Measurements from ENCODE around the gene RALGDS.

DNA sequence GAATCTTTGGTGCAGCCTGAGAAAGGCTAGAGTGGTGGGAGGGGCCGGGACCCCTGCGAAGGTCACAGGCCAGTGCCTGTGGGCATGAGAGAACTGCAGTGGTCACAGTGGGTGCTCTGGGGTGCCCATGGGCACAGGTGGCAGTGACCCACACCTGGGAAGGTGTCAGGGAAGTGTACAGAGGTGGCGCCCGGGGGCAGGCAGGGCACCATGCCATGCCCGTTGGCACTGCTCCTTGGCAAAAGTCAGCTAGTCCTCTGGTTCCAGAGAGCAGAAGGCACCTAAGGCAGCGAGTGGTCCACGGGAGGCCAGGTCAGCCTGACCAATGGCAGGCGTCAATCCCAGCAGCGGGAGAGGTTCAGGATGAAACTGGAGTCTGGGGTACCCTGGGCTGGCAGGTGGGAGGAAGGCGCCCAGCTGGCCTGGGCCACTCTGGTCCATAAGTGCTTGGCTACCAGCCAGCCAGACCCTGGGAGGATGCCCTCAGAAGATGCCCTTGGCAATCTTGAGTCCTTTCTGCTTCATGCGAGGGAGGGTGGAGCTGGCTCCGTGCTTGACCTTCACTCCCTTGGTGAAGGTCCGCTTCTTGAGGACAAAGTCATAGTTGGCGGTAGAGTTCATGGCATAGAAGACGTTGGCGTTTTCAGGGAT is 22.8 kb downstream of the RALGDS start:
- no peak for TF ChIP-seq EZH2 (IDR thresholded peaks at IDR 0.05; ENCODE audit: low read length)
- TF ChIP-seq, protein P1, sequence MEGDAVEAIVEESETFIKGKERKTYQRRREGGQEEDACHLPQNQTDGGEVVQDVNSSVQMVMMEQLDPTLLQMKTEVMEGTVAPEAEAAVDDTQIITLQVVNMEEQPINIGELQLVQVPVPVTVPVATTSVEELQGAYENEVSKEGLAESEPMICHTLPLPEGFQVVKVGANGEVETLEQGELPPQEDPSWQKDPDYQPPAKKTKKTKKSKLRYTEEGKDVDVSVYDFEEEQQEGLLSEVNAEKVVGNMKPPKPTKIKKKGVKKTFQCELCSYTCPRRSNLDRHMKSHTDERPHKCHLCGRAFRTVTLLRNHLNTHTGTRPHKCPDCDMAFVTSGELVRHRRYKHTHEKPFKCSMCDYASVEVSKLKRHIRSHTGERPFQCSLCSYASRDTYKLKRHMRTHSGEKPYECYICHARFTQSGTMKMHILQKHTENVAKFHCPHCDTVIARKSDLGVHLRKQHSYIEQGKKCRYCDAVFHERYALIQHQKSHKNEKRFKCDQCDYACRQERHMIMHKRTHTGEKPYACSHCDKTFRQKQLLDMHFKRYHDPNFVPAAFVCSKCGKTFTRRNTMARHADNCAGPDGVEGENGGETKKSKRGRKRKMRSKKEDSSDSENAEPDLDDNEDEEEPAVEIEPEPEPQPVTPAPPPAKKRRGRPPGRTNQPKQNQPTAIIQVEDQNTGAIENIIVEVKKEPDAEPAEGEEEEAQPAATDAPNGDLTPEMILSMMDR (optimal IDR thresholded peaks at IDR 0.05 in 1 of 3, IDR thresholded peaks at IDR 0.05 in 1 of 3, conservative IDR thresholded peaks at IDR 0.05 in 1 of 3; ENCODE audit: extremely low read depth in 1 of 3, insufficient read depth in 2 of 3, low read length in 3 of 3) = no peak
